PFSK-1 (cell line): ENCODE data around the gene FBN3.

ENCODE experiments used
- FOXP2 ChIP-seq: optimal IDR thresholded peaks from 2 replicates; pipeline ENCODE3; 2011; ENCODE audit warnings: borderline replicate concordance, control low read depth, inconsistent platforms; ENCODE audit not compliant: insufficient read depth; ENCODE audit errors: extremely low read length, extremely low read depth
- POLR2AphosphoS5 ChIP-seq: IDR thresholded peaks from 2 replicates; pipeline ENCODE4 v1.6.1; 2012; ENCODE audit warnings: low read depth, mild to moderate bottlenecking, control low read depth, low read length, moderate library complexity
- REST ChIP-seq, 2 experiments: IDR thresholded peaks; 2 replicates each; pipeline versions ENCODE4 v1.6.1 to v1.8.0; 2011 to 2012; ENCODE audit warnings: low read depth in 2 of 2, low read length in 2 of 2, control low read depth in 1 of 2, inconsistent platforms in 1 of 2, mild to moderate bottlenecking in 1 of 2, moderate library complexity in 1 of 2; ENCODE audit not compliant: insufficient read depth in 1 of 2
- SIN3A ChIP-seq: IDR thresholded peaks from 2 replicates; pipeline ENCODE4 v1.6.1; 2012; ENCODE audit warnings: mild to moderate bottlenecking, low read length, moderate library complexity, borderline replicate concordance; ENCODE audit not compliant: insufficient read depth
- TAF1 ChIP-seq: IDR thresholded peaks from 2 replicates; pipeline ENCODE4 v1.6.1; 2012; ENCODE audit warnings: low read length, control low read depth, borderline replicate concordance; ENCODE audit not compliant: insufficient read depth

GRCh38 chr19:8052464-8052859, 96.9 kb downstream of the FBN3 start, which contains the start of gene CCL25:
- TF ChIP-seq SIN3A (no peak), POLR2AphosphoS5 (no peak), REST (IDR thresholded peaks at IDR 0.05; ENCODE audit: insufficient read depth in 1 of 2, low read depth in 2 of 2, low read length in 2 of 2) (no peak), TAF1 (no peak), FOXP2 (no peak)
